ENCODE measurements around the gene ANKS1B.

GRCh38 chr12:99766408-99766807, 218.3 kb downstream of the ANKS1B start:
- TF ChIP-seq, protein P1, sequence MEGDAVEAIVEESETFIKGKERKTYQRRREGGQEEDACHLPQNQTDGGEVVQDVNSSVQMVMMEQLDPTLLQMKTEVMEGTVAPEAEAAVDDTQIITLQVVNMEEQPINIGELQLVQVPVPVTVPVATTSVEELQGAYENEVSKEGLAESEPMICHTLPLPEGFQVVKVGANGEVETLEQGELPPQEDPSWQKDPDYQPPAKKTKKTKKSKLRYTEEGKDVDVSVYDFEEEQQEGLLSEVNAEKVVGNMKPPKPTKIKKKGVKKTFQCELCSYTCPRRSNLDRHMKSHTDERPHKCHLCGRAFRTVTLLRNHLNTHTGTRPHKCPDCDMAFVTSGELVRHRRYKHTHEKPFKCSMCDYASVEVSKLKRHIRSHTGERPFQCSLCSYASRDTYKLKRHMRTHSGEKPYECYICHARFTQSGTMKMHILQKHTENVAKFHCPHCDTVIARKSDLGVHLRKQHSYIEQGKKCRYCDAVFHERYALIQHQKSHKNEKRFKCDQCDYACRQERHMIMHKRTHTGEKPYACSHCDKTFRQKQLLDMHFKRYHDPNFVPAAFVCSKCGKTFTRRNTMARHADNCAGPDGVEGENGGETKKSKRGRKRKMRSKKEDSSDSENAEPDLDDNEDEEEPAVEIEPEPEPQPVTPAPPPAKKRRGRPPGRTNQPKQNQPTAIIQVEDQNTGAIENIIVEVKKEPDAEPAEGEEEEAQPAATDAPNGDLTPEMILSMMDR (tag by site-specific recombination; IDR thresholded peaks at IDR 0.05): no peak
- TF ChIP-seq ZBTB20 (tag by site-specific recombination; IDR thresholded peaks at IDR 0.05): no peak
- no peak for TF ChIP-seq ZNF121 (tag by site-specific recombination; IDR thresholded peaks at IDR 0.05)

All from HEK293 (cell line).